PC-3 (cell line): ENCODE results near the gene UNC119B. TPM values are rescaled to one million over a fixed set of nuclear protein-coding genes. Genes with fewer than 3 reads are reported as not detected.

Experiments used
- ATAC-seq: fragments of 200-7000 bp; cut with Tn5 transposase; 2 replicates; pipeline ENCODE4 v1.9.1; 2020; ENCODE audit warnings: mild to moderate bottlenecking, moderate library complexity
- BruUV-seq: library from RNA; stranded (reverse); fragments of 400-500 nt; replicated peaks from 2 replicates; lab custom pipeline; 2021; lab: Mats Ljungman, UMichigan
- CTCF ChIA-PET: fragments of 300-600 bp; sonication (Branson Sonifier 250); formaldehyde crosslinking; loops from one replicate; lab custom pipeline; 2022; ENCODE audit warnings: antibody characterized with exemption; lab: Charles Lee
- POLR2A ChIA-PET: fragments of 300-600 bp; sonication (Branson Sonifier 250); formaldehyde crosslinking; loops from one replicate; lab custom pipeline; 2022; ENCODE audit warnings: antibody characterized with exemption; ENCODE audit not compliant: unreplicated experiment; lab: Charles Lee
- DNase-seq: peaks from one replicate; pipeline ENCODE4 v3.0.0-alpha.2; 2015
- H2AFZ ChIP-seq: fragments of 300-600 bp; sonication (generic); 2 replicates; pipeline ENCODE4 v1.6.0; 2016; ENCODE audit warnings: antibody characterized with exemption, low read length
- H3F3A ChIP-seq: fragments of 300-600 bp; sonication (generic); one replicate; pipeline ENCODE4 v1.6.0; 2017; ENCODE audit warnings: antibody characterized with exemption, low read length, control low read depth, mild to moderate bottlenecking; ENCODE audit not compliant: unreplicated experiment
- H3K27ac ChIP-seq: fragments of 300-600 bp; sonication (generic); 2 replicates; pipeline ENCODE4 v1.5.1; 2016; ENCODE audit warnings: mild to moderate bottlenecking, low read length
- H3K27me3 ChIP-seq: fragments of 300-600 bp; sonication (generic); 2 replicates; pipeline ENCODE4 v1.6.1; 2016; ENCODE audit warnings: low read length, mixed read lengths
- H3K36me3 ChIP-seq: fragments of 300-600 bp; sonication (generic); 2 replicates; pipeline ENCODE4 v1.6.1; 2016; ENCODE audit warnings: low read depth, mixed run types, low read length, mixed read lengths
- H3K4me1 ChIP-seq: fragments of 300-600 bp; sonication (generic); 2 replicates; pipeline ENCODE4 v1.5.1; 2016; ENCODE audit warnings: low read length; ENCODE audit not compliant: insufficient read depth
- H3K4me2 ChIP-seq: fragments of 300-600 bp; sonication (generic); 2 replicates; pipeline ENCODE4 v1.6.0; 2016; ENCODE audit warnings: low read length
- H3K4me3 ChIP-seq: fragments of 300-600 bp; sonication (generic); 2 replicates; pipeline ENCODE4 v1.5.1; 2016; ENCODE audit warnings: mild to moderate bottlenecking, low read length, mixed read lengths
- H3K79me2 ChIP-seq: fragments of 300-600 bp; sonication (generic); 2 replicates; pipeline ENCODE4 v1.6.1; 2017; ENCODE audit warnings: low read length, mixed read lengths
- H3K9ac ChIP-seq: fragments of 300-600 bp; sonication (generic); 2 replicates; pipeline ENCODE4 v1.6.0; 2016; ENCODE audit warnings: mild to moderate bottlenecking, low read length
- H3K9me2 ChIP-seq: fragments of 300-600 bp; sonication (generic); replicated peaks from 2 replicates; pipeline ENCODE4 v1.6.1; 2016; ENCODE audit warnings: mixed run types, low read length, mixed read lengths
- H3K9me3 ChIP-seq: fragments of 300-600 bp; sonication (generic); 2 replicates; pipeline ENCODE4 v1.6.1; 2016; ENCODE audit warnings: low read length, mixed read lengths
- H4K20me1 ChIP-seq: fragments of 300-600 bp; sonication (generic); 2 replicates; pipeline ENCODE4 v1.6.1; 2016; ENCODE audit warnings: low read length, mixed read lengths
- CTCF ChIP-seq: fragments of 300-600 bp; sonication (generic); conservative IDR thresholded peaks from 2 replicates; pipeline ENCODE4 v1.5.1; 2017; ENCODE audit warnings: antibody characterized with exemption, low read depth, mild to moderate bottlenecking, low read length
- EZH2 ChIP-seq: fragments of 300-600 bp; sonication (generic); IDR thresholded peaks from one replicate; pipeline ENCODE4 v1.6.1; 2017; ENCODE audit warnings: antibody characterized with exemption, mild to moderate bottlenecking, low read length; ENCODE audit not compliant: unreplicated experiment
- EZH2phosphoT487 ChIP-seq: fragments of 300-600 bp; sonication (generic); IDR thresholded peaks from 2 replicates; pipeline ENCODE4 v1.6.1; 2018; ENCODE audit warnings: mild to moderate bottlenecking, antibody characterized with exemption, low read length, borderline replicate concordance
- intact Hi-C: fragments of 100-400 bp; cut with micrococcal nuclease; formaldehyde crosslinking; loops from 2 replicates; pipeline ENCODE4 v1.9.0; 2023
- total RNA-seq: library from RNA; depleted of rRNA; stranded (reverse); fragments of >200 nt; gene quantifications from 2 replicates; pipeline ENCODE4 v1.2.3, GENCODE V29; 2014

Gene UNC119B
- total RNA-seq, 1 experiment from 2014 or later, result 15.9 TPM

GRCh38 chr12:120699553-120699952 lies 10.7 kb upstream of the UNC119B start:
- DNase-seq (no peak), ATAC-seq (no peak)
- ChIA-PET POLR2A (no interaction called here), CTCF (no interaction called here)
- TF ChIP-seq EZH2 (no peak), EZH2phosphoT487 (no peak), CTCF (no peak)
- intact Hi-C loops, result no loop called here
- Histone ChIP-seq H3K4me3 (no peak overlapping the region), H3K79me2 (no peaks in the 10 kb centered on the region), H3K9me3 (no peaks in the 10 kb centered on the region), H4K20me1 (no peaks in the 10 kb centered on the region), H3K36me3 (peaks cover 80% of the 10 kb centered on the region), H3K9me2 (no peaks in the 10 kb centered on the region), H3K9ac (no peak overlapping the region), H3K4me1 (no peaks in the 10 kb centered on the region), H3F3A (no peaks in the 10 kb centered on the region), H2AFZ (no peak overlapping the region), H3K27me3 (no peaks in the 10 kb centered on the region), H3K27ac (no peak overlapping the region), H3K4me2 (no peak overlapping the region)
- BruUV-seq, result no TSS peak

GRCh38 chr12:120700886-120701285 lies 9.4 kb upstream of the UNC119B start:
- intact Hi-C loops, result no loop called here
- Histone ChIP-seq H2AFZ (no peak overlapping the region), H3K9me3 (no peaks in the 10 kb centered on the region), H3K4me3 (no peak overlapping the region), H3K27me3 (no peaks in the 10 kb centered on the region), H3F3A (no peaks in the 10 kb centered on the region), H3K4me1 (0 out of 2 replicates have a peak, but pooled peaks cover 5% of the 10 kb centered on the region), H3K4me2 (no peak overlapping the region), H3K27ac (no peak overlapping the region), H3K79me2 (no peaks in the 10 kb centered on the region), H3K9ac (no peak overlapping the region), H3K9me2 (no peaks in the 10 kb centered on the region), H4K20me1 (no peaks in the 10 kb centered on the region), H3K36me3 (peaks cover 67% of the 10 kb centered on the region)
- TF ChIP-seq EZH2 (no peak), CTCF (no peak), EZH2phosphoT487 (no peak)
- DNase-seq (no peak), ATAC-seq (no peak)
- CTCF ChIA-PET, result no interaction called here
- POLR2A ChIA-PET, result no interaction called here
- BruUV-seq, result no TSS peak

- Histone ChIP-seq H3K27ac (no peak overlapping the region), H3K4me2 (no peak overlapping the region), H3K27me3 (no peaks in the 10 kb centered on the region), H3K9me3 (no peaks in the 10 kb centered on the region), H3K4me3 (no peak overlapping the region), H3K4me1 (0 out of 2 replicates have a peak, but pooled peaks cover 8% of the 10 kb centered on the region), H4K20me1 (no peaks in the 10 kb centered on the region), H2AFZ (no peak overlapping the region), H3K79me2 (no peaks in the 10 kb centered on the region), H3K9ac (no peak overlapping the region), H3F3A (no peaks in the 10 kb centered on the region), H3K9me2 (no peaks in the 10 kb centered on the region), H3K36me3 (peaks cover 51% of the 10 kb centered on the region)
- ATAC-seq (no peak), DNase-seq (no peak)
- ChIA-PET POLR2A (no interaction called here), CTCF (no interaction called here)
- TF ChIP-seq EZH2, result no peak
- no peak for TF ChIP-seq CTCF
- TF ChIP-seq EZH2phosphoT487, result no peak
- BruUV-seq, result no TSS peak
- intact Hi-C loops, result no loop called here
Observed at GRCh38 chr12:120702637-120703036, 7.6 kb upstream of the UNC119B start.
